Measurements from ENCODE around the gene POFUT1.

GRCh38 chr20:32191873-32192272 is 15.8 kb upstream of the POFUT1 start:
- TF ChIP-seq YY1 (IDR thresholded peaks at IDR 0.05; ENCODE audit: insufficient read depth, insufficient read length) (no peak), ZNF274 (IDR thresholded peaks at IDR 0.05; ENCODE audit: low read depth, low read length) (no peak), SUZ12 (IDR thresholded peaks at IDR 0.05; ENCODE audit: extremely low read depth, insufficient read depth, insufficient read length) (no peak)
